CD4-positive, alpha-beta T cell treated with Interleukin-21 for 1 hour (primary cell): ENCODE results near the gene EVX2.

Experiments used
- DNase-seq: peaks from one replicate; pipeline ENCODE4 v3.0.0-alpha.2; 2020

EVX2 gene

DNA sequence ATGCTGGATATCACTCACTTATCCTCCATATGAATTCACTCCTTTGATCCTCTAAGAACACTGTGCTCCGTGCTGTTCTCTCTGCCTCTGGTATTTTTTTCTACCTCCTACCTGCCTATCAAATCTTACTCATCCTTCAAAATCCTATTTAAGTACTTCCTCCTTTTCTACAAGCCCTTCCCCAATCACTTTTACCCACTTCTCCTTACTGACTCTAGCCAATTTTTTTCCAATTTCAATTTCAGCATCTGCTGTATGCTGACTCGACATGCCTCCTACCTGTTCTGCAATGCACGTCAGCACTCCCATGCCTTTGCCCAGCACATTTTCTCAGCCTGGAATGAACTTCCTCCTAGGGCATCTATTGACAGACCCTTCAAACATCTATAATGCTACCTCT, 44.4 kb downstream of the EVX2 start:
- DNase-seq, result no peak

- no peak for DNase-seq
Measured at GRCh38 chr2:176038694-176039093, 45.1 kb downstream of the EVX2 start.

- no peak for DNase-seq
Measured at GRCh38 chr2:176035013-176035691, 48.6 kb downstream of the EVX2 start.

DNA sequence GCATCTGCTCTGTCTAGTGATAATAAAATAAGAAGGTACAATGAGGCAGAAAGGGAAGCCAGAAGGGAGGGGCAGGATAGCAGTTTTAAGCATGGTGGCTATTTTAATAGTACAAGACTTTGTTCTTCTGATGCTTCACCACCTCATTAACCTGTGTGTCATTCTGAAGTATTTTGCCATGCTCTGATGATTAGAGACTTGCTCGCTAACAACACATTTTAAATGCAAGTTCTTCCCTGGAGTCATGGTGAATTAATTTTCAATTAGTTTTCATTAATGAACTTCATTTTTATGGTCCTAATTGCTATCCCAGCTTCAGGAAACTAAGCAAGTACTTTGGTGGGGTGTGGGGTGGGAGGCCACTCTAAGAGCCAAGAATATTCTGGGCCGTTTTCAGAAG, 56.0 kb downstream of the EVX2 start:
- DNase-seq, result no peak
